ENCODE results near the gene FARS2. TPM values are rescaled to one million over a fixed set of nuclear protein-coding genes. Genes with fewer than 3 reads are reported as not detected.

Gene FARS2
- total and polyA plus RNA-seq, 2 donors (not counting 1 experiment from before 2014, with no cell fraction given) = 11.0 to 18.5 TPM

DNA sequence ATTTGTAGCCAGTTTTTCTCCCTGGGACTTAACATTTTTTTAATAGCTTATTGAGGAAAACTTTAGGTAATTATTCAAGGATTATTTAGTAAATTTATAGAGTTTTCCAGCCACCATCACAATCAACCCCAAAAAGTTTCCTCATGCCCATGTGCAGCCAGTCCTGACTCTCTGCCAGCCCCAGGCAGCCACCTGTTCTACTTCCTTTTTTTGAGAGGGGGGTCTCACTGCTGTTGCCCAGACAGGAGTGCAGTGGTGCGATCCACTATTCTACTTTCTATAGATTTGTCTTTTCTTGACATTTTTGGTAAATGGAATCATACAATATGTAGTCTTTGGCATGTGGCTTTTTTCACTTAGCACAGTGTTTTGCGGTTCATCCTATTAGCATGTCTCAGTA is 200.1 kb downstream of the FARS2 start:
- H3K36me3 ChIP-seq (ENCODE audit: control insufficient read depth, insufficient read depth, low read length) = no peaks in the 10 kb centered on the region
- H3K4me3 ChIP-seq (replicated peaks in 1 of 4; ENCODE audit: control extremely low read depth in 1 of 4, insufficient read depth in 1 of 4, low read depth in 3 of 4, low read length in 4 of 4) = no peak overlapping the region
- no peak overlapping the region for H3K27ac ChIP-seq (ENCODE audit: insufficient read depth, low read length)
- H3K27me3 ChIP-seq (ENCODE audit: control insufficient read depth, insufficient read depth, low read length) = no peaks in the 10 kb centered on the region
- no peak overlapping the region for H2AFZ ChIP-seq (ENCODE audit: low read length)
- DNase-seq (ENCODE audit: low read depth in 2 of 2) = no peak
- TF ChIP-seq, protein P1, sequence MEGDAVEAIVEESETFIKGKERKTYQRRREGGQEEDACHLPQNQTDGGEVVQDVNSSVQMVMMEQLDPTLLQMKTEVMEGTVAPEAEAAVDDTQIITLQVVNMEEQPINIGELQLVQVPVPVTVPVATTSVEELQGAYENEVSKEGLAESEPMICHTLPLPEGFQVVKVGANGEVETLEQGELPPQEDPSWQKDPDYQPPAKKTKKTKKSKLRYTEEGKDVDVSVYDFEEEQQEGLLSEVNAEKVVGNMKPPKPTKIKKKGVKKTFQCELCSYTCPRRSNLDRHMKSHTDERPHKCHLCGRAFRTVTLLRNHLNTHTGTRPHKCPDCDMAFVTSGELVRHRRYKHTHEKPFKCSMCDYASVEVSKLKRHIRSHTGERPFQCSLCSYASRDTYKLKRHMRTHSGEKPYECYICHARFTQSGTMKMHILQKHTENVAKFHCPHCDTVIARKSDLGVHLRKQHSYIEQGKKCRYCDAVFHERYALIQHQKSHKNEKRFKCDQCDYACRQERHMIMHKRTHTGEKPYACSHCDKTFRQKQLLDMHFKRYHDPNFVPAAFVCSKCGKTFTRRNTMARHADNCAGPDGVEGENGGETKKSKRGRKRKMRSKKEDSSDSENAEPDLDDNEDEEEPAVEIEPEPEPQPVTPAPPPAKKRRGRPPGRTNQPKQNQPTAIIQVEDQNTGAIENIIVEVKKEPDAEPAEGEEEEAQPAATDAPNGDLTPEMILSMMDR (conservative IDR thresholded peaks at IDR 0.05 in 1 of 2, IDR thresholded peaks at IDR 0.05 in 1 of 2; ENCODE audit: low read depth in 1 of 2, low read length in 2 of 2) = no peak
- TF ChIP-seq EZH2 (IDR thresholded peaks at IDR 0.05; ENCODE audit: low read length, missing control alignments) = no peak
- H4K20me1 ChIP-seq (ENCODE audit: control insufficient read depth, extremely low read depth, insufficient read depth, low read length) = peaks cover 2% of the 10 kb centered on the region
- H3K4me1 ChIP-seq (ENCODE audit: control insufficient read depth, extremely low read depth, insufficient read depth, low read length) = no peaks in the 10 kb centered on the region
- no peak overlapping the region for H3K4me2 ChIP-seq (ENCODE audit: extremely low read depth, insufficient read depth, low read length)
- H3K9me3 ChIP-seq (ENCODE audit: control insufficient read depth, insufficient read depth, low read depth, low read length) = no peaks in the 10 kb centered on the region
- no peak overlapping the region for H3K9ac ChIP-seq (ENCODE audit: insufficient read depth, low read length)
- no peaks in the 10 kb centered on the region for H3K79me2 ChIP-seq (ENCODE audit: control insufficient read depth, insufficient read depth, low read length)

DNA sequence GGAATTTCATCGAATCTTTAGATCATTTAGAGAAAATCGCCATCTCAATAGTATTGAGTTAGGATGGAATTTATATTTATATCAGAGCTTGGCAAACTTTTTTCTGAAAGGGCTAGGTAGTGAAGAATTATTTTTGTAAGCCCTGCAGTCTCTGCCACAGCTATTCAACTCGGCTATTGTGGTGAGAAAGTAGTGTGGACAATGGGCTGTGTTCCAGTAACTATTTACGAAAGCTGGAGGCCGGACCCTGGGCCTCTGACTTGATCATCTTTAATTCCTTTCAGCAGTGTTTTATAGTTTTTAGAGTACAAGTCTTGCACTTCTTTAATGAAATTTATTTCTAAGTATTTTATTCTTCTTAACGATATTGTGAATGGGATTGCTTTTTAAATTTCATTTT is 201.5 kb downstream of the FARS2 start:
- no peak overlapping the region for H3K9ac ChIP-seq (ENCODE audit: insufficient read depth, low read length)
- peak in 1 of 2 donors; percentile 67 for DNase-seq (ENCODE audit: low read depth in 2 of 2)
- H3K4me1 ChIP-seq (ENCODE audit: control insufficient read depth, extremely low read depth, insufficient read depth, low read length) = no peaks in the 10 kb centered on the region
- H3K79me2 ChIP-seq (ENCODE audit: control insufficient read depth, insufficient read depth, low read length) = no peaks in the 10 kb centered on the region
- no peak for TF ChIP-seq EZH2 (IDR thresholded peaks at IDR 0.05; ENCODE audit: low read length, missing control alignments)
- TF ChIP-seq, protein P1 (conservative IDR thresholded peaks at IDR 0.05 in 1 of 2, IDR thresholded peaks at IDR 0.05 in 1 of 2; ENCODE audit: low read depth in 1 of 2, low read length in 2 of 2) = no peak
- H3K4me2 ChIP-seq (ENCODE audit: extremely low read depth, insufficient read depth, low read length) = no peak overlapping the region
- no peak overlapping the region for H3K27ac ChIP-seq (ENCODE audit: insufficient read depth, low read length)
- H3K27me3 ChIP-seq (ENCODE audit: control insufficient read depth, insufficient read depth, low read length) = no peaks in the 10 kb centered on the region
- H4K20me1 ChIP-seq (ENCODE audit: control insufficient read depth, extremely low read depth, insufficient read depth, low read length) = peaks cover 2% of the 10 kb centered on the region
- no peak overlapping the region for H3K4me3 ChIP-seq (replicated peaks in 1 of 4; ENCODE audit: control extremely low read depth in 1 of 4, insufficient read depth in 1 of 4, low read depth in 3 of 4, low read length in 4 of 4)
- no peaks in the 10 kb centered on the region for H3K9me3 ChIP-seq (ENCODE audit: control insufficient read depth, insufficient read depth, low read depth, low read length)
- no peak overlapping the region for H2AFZ ChIP-seq (ENCODE audit: low read length)
- H3K36me3 ChIP-seq (ENCODE audit: control insufficient read depth, insufficient read depth, low read length) = no peaks in the 10 kb centered on the region

DNA sequence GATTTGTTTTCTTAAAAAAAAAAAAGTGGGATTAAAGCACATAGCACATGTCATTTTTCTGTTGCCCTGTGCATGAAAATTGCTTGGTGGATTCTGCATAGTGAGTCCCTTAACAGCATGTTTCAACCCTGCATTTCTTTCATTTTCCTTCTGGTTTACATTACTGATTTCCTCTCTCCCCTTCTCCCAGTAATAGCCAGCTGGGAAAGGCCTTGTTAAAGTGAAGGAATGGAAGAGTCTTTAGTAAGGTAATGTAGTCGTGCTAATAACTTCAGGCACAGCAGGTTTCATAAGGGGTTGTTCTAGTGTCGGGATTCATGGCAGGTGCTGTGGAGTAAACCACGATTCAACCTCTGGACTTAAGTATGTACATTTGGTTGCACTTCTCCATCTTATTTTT is 202.4 kb downstream of the FARS2 start:
- Histone ChIP-seq H2AFZ (ENCODE audit: low read length) (no peak overlapping the region), H3K4me2 (ENCODE audit: extremely low read depth, insufficient read depth, low read length) (no peak overlapping the region), H4K20me1 (ENCODE audit: control insufficient read depth, extremely low read depth, insufficient read depth, low read length) (peaks cover 2% of the 10 kb centered on the region), H3K79me2 (ENCODE audit: control insufficient read depth, insufficient read depth, low read length) (no peaks in the 10 kb centered on the region), H3K9ac (ENCODE audit: insufficient read depth, low read length) (no peak overlapping the region), H3K4me1 (ENCODE audit: control insufficient read depth, extremely low read depth, insufficient read depth, low read length) (no peaks in the 10 kb centered on the region), H3K27me3 (ENCODE audit: control insufficient read depth, insufficient read depth, low read length) (no peaks in the 10 kb centered on the region), H3K4me3 (replicated peaks in 1 of 4; ENCODE audit: control extremely low read depth in 1 of 4, insufficient read depth in 1 of 4, low read depth in 3 of 4, low read length in 4 of 4) (no peak overlapping the region), H3K36me3 (ENCODE audit: control insufficient read depth, insufficient read depth, low read length) (no peaks in the 10 kb centered on the region), H3K9me3 (ENCODE audit: control insufficient read depth, insufficient read depth, low read depth, low read length) (no peaks in the 10 kb centered on the region), H3K27ac (ENCODE audit: insufficient read depth, low read length) (no peak overlapping the region)
- TF ChIP-seq, protein P1 (conservative IDR thresholded peaks at IDR 0.05 in 1 of 2, IDR thresholded peaks at IDR 0.05 in 1 of 2; ENCODE audit: low read depth in 1 of 2, low read length in 2 of 2) = no peak
- no peak for TF ChIP-seq EZH2 (IDR thresholded peaks at IDR 0.05; ENCODE audit: low read length, missing control alignments)
- no peak for DNase-seq (ENCODE audit: low read depth in 2 of 2)

Data from fibroblast of lung (primary cell).